Measurements from ENCODE around the gene PCDH15.

DNA sequence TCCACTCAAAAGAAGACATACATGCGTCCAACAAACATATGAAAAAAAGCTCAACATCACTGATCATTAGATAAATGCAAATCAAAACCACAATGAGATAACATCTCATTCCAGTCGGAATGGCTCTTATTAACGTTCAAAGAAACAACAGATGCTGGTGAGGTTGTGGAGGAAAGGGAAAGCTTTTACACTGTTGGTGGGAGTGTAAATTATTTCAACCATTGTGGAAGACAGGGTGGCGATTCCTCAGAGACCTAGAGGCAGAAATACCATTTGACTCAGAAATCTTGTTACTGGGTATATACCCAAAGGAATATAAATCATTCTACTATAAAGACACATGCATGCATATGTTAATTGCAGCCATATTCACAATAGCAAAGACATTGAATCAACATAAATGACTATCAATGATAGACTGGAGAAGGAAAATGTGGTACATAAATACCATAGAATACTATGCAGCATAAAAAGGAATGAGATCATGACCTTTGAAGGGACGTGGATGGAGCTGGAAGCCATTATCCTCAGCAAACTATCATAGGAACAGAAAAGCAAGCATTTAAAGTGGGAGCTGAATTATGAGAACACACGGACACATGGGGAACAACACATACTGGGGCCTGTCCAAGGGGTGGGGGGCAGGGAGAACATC, 28.4 kb downstream of the PCDH15 start:
- TF ChIP-seq EZH2 (IDR thresholded peaks at IDR 0.05; ENCODE audit: low read depth, unreplicated experiment) (no peak), EZH2phosphoT487 (IDR thresholded peaks at IDR 0.05; ENCODE audit: unreplicated experiment) (no peak), POLR2AphosphoS5 (IDR thresholded peaks at IDR 0.05; ENCODE audit: low read depth) (no peak), CREB1 (CRISPR knock-in tag; IDR thresholded peaks at IDR 0.05; ENCODE audit: low read depth) (no peak), JUNB (IDR thresholded peaks at IDR 0.05; ENCODE audit: unreplicated experiment) (no peak), NANOG (IDR thresholded peaks at IDR 0.05; ENCODE audit: borderline replicate concordance) (no peak), ZNF331 (CRISPR knock-in tag; IDR thresholded peaks at IDR 0.05; ENCODE audit: low read depth) (no peak), STAT1 (IDR thresholded peaks at IDR 0.05; ENCODE audit: unreplicated experiment) (no peak)
- TF ChIP-seq, protein P1, sequence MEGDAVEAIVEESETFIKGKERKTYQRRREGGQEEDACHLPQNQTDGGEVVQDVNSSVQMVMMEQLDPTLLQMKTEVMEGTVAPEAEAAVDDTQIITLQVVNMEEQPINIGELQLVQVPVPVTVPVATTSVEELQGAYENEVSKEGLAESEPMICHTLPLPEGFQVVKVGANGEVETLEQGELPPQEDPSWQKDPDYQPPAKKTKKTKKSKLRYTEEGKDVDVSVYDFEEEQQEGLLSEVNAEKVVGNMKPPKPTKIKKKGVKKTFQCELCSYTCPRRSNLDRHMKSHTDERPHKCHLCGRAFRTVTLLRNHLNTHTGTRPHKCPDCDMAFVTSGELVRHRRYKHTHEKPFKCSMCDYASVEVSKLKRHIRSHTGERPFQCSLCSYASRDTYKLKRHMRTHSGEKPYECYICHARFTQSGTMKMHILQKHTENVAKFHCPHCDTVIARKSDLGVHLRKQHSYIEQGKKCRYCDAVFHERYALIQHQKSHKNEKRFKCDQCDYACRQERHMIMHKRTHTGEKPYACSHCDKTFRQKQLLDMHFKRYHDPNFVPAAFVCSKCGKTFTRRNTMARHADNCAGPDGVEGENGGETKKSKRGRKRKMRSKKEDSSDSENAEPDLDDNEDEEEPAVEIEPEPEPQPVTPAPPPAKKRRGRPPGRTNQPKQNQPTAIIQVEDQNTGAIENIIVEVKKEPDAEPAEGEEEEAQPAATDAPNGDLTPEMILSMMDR (conservative IDR thresholded peaks at IDR 0.05; ENCODE audit: low read depth in 2 of 2) = no peak
- TF ChIP-seq, protein P2, sequence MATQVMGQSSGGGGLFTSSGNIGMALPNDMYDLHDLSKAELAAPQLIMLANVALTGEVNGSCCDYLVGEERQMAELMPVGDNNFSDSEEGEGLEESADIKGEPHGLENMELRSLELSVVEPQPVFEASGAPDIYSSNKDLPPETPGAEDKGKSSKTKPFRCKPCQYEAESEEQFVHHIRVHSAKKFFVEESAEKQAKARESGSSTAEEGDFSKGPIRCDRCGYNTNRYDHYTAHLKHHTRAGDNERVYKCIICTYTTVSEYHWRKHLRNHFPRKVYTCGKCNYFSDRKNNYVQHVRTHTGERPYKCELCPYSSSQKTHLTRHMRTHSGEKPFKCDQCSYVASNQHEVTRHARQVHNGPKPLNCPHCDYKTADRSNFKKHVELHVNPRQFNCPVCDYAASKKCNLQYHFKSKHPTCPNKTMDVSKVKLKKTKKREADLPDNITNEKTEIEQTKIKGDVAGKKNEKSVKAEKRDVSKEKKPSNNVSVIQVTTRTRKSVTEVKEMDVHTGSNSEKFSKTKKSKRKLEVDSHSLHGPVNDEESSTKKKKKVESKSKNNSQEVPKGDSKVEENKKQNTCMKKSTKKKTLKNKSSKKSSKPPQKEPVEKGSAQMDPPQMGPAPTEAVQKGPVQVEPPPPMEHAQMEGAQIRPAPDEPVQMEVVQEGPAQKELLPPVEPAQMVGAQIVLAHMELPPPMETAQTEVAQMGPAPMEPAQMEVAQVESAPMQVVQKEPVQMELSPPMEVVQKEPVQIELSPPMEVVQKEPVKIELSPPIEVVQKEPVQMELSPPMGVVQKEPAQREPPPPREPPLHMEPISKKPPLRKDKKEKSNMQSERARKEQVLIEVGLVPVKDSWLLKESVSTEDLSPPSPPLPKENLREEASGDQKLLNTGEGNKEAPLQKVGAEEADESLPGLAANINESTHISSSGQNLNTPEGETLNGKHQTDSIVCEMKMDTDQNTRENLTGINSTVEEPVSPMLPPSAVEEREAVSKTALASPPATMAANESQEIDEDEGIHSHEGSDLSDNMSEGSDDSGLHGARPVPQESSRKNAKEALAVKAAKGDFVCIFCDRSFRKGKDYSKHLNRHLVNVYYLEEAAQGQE (IDR thresholded peaks at IDR 0.05; ENCODE audit: unreplicated experiment) = no peak
- TF ChIP-seq, protein P3, sequence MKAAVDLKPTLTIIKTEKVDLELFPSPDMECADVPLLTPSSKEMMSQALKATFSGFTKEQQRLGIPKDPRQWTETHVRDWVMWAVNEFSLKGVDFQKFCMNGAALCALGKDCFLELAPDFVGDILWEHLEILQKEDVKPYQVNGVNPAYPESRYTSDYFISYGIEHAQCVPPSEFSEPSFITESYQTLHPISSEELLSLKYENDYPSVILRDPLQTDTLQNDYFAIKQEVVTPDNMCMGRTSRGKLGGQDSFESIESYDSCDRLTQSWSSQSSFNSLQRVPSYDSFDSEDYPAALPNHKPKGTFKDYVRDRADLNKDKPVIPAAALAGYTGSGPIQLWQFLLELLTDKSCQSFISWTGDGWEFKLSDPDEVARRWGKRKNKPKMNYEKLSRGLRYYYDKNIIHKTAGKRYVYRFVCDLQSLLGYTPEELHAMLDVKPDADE (IDR thresholded peaks at IDR 0.05) = no peak
- TF ChIP-seq, protein P4, sequence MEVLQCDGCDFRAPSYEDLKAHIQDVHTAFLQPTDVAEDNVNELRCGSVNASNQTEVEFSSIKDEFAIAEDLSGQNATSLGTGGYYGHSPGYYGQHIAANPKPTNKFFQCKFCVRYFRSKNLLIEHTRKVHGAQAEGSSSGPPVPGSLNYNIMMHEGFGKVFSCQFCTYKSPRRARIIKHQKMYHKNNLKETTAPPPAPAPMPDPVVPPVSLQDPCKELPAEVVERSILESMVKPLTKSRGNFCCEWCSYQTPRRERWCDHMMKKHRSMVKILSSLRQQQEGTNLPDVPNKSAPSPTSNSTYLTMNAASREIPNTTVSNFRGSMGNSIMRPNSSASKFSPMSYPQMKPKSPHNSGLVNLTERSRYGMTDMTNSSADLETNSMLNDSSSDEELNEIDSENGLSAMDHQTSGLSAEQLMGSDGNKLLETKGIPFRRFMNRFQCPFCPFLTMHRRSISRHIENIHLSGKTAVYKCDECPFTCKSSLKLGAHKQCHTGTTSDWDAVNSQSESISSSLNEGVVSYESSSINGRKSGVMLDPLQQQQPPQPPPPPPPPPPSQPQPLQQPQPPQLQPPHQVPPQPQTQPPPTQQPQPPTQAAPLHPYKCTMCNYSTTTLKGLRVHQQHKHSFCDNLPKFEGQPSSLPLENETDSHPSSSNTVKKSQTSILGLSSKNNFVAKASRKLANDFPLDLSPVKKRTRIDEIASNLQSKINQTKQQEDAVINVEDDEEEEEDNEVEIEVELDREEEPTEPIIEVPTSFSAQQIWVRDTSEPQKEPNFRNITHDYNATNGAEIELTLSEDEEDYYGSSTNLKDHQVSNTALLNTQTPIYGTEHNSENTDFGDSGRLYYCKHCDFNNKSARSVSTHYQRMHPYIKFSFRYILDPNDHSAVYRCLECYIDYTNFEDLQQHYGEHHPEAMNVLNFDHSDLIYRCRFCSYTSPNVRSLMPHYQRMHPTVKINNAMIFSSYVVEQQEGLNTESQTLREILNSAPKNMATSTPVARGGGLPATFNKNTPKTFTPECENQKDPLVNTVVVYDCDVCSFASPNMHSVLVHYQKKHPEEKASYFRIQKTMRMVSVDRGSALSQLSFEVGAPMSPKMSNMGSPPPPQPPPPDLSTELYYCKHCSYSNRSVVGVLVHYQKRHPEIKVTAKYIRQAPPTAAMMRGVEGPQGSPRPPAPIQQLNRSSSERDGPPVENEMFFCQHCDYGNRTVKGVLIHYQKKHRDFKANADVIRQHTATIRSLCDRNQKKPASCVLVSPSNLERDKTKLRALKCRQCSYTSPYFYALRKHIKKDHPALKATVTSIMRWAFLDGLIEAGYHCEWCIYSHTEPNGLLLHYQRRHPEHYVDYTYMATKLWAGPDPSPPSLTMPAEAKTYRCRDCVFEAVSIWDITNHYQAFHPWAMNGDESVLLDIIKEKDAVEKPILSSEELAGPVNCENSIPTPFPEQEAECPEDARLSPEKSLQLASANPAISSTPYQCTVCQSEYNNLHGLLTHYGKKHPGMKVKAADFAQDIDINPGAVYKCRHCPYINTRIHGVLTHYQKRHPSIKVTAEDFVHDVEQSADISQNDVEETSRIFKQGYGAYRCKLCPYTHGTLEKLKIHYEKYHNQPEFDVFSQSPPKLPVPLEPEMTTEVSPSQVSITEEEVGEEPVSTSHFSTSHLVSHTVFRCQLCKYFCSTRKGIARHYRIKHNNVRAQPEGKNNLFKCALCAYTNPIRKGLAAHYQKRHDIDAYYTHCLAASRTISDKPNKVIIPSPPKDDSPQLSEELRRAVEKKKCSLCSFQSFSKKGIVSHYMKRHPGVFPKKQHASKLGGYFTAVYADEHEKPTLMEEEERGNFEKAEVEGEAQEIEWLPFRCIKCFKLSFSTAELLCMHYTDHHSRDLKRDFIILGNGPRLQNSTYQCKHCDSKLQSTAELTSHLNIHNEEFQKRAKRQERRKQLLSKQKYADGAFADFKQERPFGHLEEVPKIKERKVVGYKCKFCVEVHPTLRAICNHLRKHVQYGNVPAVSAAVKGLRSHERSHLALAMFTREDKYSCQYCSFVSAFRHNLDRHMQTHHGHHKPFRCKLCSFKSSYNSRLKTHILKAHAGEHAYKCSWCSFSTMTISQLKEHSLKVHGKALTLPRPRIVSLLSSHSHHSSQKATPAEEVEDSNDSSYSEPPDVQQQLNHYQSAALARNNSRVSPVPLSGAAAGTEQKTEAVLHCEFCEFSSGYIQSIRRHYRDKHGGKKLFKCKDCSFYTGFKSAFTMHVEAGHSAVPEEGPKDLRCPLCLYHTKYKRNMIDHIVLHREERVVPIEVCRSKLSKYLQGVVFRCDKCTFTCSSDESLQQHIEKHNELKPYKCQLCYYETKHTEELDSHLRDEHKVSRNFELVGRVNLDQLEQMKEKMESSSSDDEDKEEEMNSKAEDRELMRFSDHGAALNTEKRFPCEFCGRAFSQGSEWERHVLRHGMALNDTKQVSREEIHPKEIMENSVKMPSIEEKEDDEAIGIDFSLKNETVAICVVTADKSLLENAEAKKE (CRISPR knock-in tag; IDR thresholded peaks at IDR 0.05) = no peak
